NCI-H1930 (cell line): ENCODE data around the gene ANKRD6.

ENCODE experiments used
- DNase-seq, 2 experiments: peaks; one replicate each; lab custom pipeline; 2025; lab: John Stamatoyannopoulos, UW

The ANKRD6 gene

GRCh38 chr6:89509777-89510281 lies 76.9 kb downstream of the ANKRD6 start:
- no peak for DNase-seq

DNA sequence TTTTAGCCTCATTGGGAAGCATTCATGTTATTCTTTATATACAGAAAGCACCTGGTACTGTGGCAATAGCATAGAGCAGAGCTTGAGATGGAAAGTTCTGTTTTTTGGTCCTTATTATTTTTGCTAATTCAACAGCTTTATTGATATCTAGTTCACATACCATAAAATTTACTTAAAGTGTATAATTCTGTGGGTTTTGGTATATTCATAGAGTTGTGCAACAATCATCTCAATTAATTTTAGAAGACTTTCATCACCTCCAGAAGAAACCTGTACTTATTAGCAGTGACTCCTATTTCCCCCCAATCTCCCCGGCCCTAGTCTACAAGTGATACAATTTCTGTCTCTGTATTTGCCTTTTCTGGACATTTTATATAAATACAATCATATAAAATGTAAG lies 77.4 kb downstream of the ANKRD6 start:
- DNase-seq, result no peak

DNA sequence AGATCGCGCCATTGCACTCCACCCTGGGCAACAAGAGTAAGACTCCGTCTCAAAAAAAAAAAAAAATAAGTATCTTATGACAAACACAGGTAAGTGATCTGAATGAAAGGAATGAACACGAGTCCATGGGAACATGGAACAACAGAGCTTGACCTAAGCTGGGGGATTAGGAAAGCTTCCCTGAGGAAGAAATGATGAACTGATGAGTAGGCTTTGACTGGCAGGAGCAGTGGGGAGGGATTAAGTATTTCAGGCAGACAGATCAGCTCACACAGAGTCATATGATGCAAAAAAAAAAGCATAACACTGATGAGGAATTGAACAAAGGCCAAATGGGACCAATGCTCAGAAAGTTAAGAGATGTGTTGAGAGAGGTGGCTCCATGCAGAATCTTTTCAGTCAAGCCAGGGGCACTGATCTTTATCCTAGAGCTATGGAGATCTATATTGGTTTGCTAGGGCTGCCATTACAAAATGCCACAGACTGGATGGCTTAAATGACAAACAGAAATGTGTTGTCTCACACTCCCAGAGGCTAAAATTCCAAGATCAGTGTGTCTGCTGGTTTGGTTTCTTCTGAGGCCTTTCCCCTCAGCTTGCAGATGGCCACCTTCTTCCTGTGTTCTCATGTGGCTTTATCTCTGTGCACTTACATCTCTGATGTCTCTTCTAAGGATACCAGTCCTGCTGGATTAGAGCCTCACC lies 85.6 kb downstream of the ANKRD6 start:
- no peak for DNase-seq

DNA sequence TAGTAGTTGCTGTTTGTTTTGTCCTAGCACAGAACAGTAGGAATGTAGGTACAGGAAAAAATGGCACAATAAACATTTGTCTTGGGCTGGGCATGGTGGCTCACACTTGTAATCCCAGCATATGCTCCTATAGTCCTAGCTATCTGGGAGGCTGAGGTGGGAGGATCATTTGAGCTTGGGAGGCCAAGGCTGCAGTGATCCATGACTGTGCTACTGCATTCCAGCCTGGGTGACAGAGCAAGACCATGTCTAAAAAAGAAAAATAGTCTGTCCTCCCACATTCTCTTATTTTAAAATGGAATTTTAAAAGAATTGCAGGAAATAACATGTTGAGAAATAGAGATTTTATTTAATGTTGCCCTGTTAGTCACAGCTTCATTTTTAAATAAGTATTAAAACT lies 87.8 kb downstream of the ANKRD6 start:
- no peak for DNase-seq

- no peak for DNase-seq
Measured at GRCh38 chr6:89522778-89523177, 89.8 kb downstream of the ANKRD6 start.

DNA sequence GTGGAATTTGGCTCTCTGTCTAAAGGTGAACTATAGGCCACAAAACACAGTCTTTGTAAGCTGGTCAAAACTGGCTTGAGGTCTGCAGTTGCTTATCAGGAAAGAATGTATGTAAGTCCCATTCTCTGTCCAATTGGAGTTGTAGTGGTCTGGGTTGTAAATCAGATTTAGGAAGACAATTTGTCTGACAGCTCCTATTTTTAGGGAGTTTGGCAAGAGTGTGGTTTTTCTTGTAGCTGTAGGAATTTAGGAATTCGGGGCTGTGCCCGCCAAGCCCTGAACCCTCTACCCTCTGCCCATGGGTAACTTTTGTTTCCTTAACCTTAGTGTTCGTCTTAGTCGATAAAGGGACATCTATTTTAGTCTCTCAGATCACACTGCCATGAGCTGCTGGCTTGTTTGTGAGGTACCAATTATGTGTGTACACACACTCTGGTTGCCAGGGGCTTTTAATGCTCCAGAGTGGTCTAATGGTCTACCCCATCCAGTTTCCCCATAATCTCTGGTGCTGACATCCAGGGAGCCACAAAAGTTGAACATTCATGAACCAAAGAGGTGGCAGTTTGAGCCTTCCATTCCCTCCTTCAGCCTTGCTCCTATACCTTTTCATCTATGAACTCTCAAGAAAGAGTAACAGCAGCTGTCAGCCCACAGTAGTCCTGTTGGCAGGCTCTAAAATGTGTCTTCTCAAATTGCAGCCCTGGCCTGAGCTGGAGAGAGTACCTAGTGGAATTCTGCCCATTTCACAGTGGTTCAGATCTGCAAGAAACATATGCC lies 93.0 kb downstream of the ANKRD6 start:
- DNase-seq, result no peak

GRCh38 chr6:89526563-89526869 lies 93.6 kb downstream of the ANKRD6 start:
- no peak for DNase-seq

DNA sequence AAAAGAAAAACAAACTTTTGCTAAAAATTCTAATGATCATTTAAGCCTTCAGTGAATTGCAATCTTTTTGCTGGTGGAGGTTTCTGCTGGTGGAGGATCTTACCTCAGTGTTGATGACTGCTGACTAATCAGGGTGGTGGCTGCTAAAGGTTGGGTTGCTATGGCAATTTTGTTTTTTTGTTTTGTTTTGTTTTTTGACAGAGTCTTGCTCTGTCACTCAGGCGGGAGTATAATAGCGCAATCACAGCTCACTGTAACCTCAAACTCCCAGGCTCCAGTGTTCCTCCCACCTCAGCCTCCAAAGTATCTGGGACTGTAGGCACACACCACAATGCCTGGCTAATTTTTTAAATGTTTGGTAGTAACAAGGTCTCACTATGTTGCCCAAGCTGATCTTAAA lies 94.7 kb downstream of the ANKRD6 start:
- no peak for DNase-seq

GRCh38 chr6:89528866-89529265 lies 95.9 kb downstream of the ANKRD6 start:
- no peak for DNase-seq

DNA sequence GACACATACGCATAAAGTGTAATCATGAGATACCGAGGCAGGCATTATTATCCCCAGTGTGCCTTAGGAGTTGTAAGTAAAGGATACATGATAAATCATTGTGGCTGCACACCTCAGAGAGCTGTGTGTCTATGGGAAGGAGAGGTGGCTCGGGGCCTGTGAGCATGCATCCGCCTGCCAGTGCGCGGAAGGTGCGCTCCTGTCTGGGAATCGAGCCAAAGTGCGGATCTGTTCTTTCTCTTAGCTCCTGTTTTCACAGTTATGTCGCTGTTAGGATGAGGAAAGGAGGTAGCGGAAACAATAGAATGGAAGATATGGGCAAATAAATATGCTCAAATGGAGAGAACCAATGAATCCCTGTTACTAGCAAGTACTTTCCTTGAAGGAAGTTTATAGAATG lies 98.0 kb downstream of the ANKRD6 start:
- no peak for DNase-seq

GRCh38 chr6:89536231-89536630 lies 103.3 kb downstream of the ANKRD6 start:
- DNase-seq, result no peak

- no peak for DNase-seq
Measured at GRCh38 chr6:89539779-89540178, 106.8 kb downstream of the ANKRD6 start.

DNA sequence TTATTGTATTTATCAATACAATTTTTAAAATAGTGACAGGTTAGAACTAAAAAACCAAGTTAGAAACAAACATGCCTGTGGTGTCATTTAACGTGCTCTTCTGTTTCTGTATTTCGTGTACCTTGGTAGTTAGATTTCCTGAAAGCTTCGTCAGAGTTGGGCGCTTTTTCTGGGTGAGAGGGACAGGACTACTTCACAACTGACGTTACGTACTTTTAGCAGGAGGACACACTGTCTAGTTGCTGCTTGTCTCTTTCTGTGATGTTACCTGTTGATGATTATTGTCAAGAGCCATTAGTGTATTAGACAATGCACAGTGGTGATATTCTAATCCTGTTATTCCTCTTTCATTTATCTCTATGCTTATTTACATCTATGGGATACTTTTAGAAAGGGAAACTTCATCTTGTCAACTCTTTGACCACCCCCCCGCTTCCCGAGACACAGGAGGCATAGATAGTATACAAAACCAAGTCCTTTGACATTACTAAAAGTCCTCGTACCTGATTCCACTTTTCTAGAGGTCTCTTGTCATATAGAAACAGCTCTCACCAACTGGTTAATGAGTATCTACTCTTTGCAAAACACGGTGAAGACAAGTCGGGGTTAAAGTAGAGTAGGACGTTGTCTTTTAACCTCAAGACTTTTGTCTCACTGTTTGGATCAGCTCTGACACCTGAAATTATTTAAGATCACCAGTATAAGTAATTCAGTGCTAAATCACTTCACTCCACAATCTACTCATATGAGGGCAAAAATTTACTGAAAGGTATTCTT lies 109.3 kb downstream of the ANKRD6 start:
- no peak for DNase-seq

DNA sequence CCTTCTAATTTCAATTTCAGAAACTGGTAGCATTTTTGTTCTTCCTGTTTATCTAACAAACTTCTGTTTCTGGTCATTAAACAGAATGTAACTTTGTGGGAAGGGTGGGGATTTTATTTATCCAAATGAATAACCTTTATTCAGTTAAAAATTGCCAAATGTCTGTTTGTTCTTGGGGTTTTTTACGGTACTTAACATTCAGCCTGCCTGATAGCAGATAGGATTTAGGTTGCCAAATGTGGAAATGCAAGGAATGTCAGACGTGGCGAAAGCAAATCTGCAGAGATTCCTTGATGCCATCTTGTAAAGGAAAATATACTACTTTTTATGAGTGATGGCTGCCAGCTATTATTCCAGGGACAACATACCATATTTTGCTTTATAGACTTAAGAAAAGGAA lies 109.9 kb downstream of the ANKRD6 start:
- DNase-seq, result no peak

DNA sequence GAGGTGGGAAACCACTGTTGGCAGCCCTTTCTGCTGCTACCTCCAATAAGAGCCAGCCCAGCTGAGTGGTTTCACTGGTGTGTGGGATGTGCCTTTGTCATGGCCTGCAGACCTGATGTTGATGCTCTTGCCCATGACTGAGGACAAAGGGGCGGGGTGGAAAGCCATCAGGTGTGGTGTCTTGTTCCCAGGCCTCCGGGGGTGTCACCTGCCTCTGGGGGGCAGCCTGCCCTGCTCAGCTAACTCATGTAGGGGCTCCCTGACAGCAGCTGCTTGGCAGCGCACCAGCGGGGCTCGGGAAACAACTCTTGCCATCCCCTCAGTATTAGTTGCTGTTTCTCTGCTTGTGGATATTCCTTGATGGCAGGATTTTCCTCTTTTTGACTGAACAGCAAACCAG lies 114.3 kb downstream of the ANKRD6 start:
- no peak for DNase-seq

GRCh38 chr6:89553431-89553830 lies 120.5 kb downstream of the ANKRD6 start:
- no peak for DNase-seq

DNA sequence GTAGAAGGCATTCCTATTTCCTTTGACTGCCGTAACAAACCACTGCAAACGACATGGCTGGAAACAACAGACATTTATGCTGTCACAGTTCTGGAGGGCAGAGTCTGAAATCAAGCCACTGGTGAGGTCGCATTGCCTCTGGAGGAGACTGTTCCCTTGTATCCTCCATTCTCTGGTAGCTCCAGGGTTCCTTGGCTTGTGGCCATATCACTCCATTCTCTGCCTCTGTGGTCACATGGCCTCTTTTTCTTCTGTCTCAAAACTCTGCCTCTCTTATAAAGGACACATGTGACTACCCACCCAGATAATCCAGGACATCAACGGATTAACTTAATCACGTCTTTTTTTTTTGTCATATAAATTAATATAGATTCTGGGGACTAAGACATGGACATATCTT lies 121.2 kb downstream of the ANKRD6 start:
- no peak for DNase-seq

DNA sequence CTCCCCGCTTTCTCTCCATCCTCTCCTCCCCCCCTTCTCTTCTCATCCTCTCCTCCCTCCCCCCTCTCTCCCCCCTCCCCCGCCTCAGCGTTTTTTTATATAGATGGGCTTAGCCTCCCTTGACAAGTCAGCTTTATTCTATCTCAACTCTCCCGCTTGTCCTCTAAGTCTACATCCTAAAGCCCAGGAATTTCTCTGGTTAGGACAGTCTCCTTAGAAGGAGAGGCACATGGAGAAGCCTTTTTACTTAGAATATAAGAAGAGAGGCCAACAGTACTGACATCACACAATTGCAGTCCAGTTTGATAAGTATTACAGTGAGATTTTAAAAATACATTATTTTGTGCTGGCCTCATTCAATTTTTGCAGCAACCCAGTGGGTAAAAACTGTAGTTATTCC lies 122.1 kb downstream of the ANKRD6 start:
- no peak for DNase-seq

DNA sequence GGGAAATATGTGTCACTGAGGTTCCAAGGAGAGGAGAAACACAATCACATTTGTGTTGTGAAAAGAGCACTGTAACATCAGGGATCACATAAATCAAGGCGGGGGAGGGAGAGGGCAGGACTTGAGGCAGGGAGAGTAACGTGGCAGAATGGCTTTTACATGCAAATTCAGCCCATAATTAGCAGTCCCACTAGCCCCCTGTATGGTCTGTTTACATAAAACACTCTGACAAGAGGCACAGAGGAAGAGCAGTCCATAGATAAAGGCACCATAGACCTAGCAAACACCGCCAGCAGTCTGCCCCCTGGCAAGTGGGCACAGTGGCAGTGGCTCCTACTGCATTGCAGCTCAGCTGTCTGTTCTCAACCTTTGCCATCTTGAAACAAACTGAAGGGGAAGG lies 122.9 kb downstream of the ANKRD6 start:
- DNase-seq, result no peak

DNA sequence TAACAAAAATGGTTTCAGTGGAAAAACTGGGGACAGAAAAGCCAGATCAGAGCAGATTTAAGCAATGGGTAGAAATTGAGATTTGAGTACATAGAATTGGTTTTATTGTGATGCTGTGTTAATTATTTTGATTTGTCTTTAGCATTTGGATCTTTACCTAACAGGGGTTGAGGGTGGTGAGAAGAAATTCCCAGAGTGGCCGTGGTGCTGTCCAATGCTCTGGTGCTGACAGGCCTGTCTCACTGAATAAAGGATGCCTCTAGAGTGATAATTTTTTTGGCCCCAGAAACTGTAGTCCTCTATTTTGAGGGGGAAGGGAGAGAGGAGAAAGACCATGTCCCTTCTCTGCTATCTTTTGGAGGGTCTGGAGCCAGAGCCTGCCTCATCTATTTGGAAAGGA lies 126.5 kb downstream of the ANKRD6 start:
- DNase-seq, result no peak

DNA sequence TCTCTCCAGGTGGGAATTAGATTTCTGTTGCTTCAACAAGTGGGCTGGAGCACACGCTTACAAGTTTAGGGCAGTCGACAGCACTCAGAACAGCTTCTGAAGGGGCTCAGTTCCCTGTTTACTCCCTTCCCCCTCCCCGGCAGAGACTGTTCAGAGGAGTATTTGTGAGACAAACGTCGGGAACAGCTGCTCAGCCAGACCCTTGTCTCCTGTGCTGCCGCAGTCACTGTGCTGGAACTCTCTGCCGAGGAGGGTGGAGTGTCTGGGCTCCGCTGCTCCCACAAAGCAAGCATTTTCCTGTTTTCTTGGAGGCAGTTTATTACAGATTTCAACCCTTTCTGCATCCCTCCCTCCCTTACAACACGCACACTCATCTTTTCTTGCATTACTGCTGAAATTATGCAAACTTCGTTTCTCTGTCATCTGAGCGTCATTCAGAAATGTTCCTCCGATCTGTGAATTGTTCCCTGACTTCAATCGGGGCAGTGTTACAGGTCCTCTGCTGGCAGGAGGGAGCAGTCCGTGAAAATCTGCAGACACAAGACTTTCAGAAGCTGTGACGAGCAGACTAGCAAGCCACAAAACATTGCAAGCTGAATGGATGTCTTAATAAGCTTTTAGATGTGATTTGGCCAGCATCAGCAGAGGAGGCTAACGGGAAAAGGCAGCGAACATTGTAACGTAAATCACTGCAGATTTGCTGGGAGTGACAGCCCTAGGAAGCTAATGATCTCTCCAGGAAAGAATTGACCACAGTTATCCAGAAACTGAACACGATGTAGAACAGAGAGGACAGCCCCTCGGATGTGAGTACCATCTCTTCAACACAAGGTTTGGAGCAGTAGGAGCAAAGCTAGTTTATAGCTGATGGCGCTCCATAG lies 129.4 kb downstream of the ANKRD6 start:
- no peak for DNase-seq

DNA sequence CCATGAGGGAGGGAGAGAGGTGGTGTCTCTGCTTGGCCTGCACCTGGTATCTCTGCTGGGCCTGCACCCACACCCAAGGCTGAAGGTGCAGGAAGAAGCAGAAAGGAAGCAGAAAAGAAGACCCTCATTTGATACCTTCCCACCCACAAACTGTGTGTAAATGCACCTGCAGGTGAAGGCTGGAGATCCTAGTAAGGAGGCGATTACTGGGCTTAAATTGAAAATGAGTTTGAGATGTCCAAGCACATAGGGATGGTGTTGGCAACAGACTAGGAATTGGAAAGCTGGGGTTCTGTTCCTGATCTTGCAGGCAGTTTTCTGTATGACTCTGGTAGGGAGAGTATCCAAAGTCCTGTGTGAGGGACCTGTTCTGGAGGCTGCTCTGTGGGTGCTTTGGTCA lies 130.9 kb downstream of the ANKRD6 start:
- DNase-seq, result no peak
